ENCODE measurements around the gene BPIFB2.
A peak's percentile ranks its signal among the peaks of the same experiment; 100 is the strongest.
"Not testable (repeated sequence)": the region's sequence is repeated elsewhere in the genome, so short reads cannot be mapped to it uniquely, and the experiment has no call there.

Gene BPIFB2

GRCh38 chr20:32970115-32970972 is 37.2 kb upstream of the BPIFB2 start:
- no peak for DNase-seq (ENCODE audit: low spot score)

DNA sequence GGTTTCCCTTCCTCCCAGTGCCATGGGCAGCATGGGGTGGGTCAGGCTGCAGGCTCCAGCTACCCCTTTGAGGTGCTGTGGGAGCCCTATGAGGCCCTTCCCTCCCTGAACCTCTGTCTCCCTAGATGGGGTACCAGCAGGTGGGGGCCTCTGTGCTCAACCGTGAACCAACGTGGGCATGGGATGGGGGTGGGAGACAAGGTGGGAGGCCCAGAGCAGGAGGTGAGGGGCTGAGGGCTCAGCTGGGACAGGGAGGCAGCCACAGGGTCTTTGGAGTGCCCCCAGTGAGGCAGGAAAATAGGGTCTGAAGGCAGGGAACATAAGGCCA is 36.6 kb upstream of the BPIFB2 start:
- no peak for DNase-seq (ENCODE audit: low spot score)

DNA sequence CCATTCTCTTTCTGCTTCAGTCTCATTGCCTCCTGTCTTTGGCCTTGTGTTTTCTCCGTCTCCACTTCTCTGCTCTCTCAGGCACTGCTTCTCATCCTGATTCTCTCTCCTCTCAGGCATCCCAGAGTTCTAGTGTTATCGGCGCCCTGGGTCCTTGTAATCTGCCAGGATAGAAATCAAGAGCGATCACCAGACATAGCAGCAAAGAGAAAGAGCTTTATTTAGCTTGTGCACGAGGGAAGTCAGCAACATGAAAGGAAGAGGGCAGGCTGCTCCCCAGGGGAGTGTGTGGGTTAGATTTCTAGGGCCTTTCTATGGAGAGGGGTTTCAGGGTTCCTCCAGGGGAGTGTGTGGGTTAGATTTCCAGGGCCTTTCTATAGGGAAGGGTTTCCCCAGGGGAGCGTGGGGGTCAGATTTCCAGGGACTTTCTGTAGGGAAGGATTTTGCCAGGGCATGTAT is 35.8 kb upstream of the BPIFB2 start:
- no peak for DNase-seq (ENCODE audit: low spot score)

GRCh38 chr20:32972181-32973076 is 35.1 kb upstream of the BPIFB2 start:
- peak; percentile 83 for DNase-seq (ENCODE audit: low spot score)

DNA sequence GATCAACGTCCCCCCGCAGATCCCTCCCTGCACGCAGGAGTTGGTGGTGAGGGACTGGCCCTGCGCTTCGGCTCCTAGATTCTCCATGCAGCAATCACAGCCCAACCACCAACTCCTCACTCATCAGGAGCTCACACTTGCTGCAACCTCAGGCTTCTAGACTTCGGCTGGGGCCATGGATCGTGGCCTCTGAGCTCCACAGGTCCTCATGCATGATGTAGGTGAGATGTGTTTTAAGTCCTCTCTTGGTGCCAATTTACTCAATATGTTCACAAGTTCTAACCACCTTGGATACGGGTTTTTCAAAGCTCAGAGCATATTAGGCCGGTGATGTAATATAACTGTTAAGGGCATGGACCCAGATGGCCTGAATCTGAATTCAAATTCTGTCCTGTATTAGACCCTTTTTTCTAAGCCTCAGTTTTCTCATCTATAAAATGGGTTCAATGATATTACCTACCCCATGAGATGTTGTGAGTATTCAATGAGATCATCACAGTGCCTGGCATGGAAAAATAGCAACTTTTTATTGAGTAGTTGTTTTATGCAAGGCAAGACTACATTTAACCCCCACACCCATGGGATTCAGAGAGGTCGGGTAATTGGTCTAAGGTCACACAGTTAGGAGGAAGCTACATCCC is 34.3 kb upstream of the BPIFB2 start:
- DNase-seq (ENCODE audit: low spot score) = no peak

DNA sequence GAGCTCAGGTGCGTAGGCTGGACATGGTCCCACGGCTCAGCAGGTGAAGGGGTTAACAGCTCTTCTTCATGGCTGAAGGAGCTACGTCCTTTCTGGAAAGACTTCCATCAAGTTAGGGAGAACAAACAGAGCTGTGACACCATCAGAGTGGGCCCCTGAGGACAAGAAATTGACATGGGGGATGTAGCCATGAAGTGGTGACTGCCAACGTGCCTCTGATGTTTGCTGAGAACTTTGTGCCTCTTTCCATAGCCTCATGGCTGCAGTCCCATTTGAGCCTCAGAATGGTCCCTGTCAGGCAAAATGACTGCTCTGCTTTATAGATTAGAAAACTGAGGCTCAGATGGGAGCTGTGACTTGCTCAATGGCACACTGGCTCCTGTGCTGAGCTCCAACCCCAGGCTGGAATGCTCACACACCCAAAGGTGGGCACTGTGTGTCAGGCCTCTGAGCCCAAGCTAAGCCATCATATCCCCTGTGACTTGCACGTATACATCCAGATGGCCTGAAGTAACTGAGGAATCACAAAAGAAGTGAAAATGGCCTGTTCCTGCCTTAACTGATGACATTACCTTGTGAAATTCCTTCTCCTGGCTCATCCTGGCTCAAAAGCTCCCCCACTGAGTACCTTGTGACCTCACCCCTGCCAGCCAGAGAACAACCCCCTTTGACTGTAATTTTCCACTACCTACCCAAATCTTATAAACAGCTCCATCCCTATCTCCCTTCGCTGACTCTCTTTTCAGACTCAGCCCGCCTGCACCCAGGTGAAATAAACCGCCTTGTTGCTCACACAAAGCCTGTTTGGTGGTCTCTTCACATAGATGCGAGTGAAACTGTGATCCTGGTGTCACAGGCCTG is 33.1 kb upstream of the BPIFB2 start:
- not testable (repeated sequence) for DNase-seq (ENCODE audit: low spot score)

GRCh38 chr20:32975121-32975520 is 32.4 kb upstream of the BPIFB2 start:
- not testable (repeated sequence) for DNase-seq (ENCODE audit: low spot score)

DNA sequence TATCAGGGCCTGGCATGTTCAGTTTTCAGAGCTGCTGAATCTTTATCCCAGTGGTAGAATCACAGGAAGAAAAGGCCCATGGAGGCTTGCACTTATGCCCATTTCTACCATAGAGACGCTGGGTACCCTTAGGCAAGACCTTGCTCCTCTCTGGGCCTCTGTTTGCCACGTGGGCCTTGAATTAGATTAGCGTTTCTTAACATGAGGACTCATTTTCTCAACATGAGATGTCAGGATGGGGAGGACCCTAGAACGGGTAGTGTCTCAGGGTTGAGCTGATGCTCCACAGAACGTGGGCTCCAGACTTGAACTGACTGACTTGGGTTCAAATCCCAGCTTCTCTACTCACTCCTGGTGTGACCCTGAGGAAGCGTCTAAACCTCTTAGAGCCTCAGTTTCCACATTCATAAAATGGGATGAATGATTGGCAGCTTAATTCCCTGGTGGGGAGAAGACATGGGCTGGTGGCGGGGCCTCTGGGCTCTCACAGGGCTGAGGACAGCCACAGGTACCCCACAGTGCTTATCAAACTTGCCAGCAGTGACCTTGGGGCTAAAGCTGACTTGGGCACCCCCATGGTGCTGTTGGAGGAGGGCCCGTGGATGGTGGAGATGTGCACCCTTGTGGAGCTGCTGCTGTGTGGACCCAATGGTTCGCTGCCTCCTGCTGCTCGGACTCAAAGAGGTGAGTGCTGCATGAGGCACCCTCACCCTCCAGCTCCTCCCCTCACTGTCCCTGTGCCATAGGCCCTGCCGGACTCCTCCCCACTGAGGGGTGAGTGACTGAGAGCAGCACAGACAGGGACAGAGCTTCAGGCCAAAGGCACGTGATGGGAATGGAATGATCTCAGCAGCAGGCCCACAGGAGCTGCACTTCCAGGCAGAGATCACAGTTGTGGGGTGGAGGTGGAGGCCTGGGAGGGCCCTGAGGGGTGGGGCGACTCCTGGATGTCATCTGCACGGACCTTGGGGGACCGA is 31.5 kb upstream of the BPIFB2 start:
- DNase-seq (ENCODE audit: low spot score) = no peak

GRCh38 chr20:32976746-32977145 is 30.8 kb upstream of the BPIFB2 start:
- DNase-seq (ENCODE audit: low spot score) = no peak

DNA sequence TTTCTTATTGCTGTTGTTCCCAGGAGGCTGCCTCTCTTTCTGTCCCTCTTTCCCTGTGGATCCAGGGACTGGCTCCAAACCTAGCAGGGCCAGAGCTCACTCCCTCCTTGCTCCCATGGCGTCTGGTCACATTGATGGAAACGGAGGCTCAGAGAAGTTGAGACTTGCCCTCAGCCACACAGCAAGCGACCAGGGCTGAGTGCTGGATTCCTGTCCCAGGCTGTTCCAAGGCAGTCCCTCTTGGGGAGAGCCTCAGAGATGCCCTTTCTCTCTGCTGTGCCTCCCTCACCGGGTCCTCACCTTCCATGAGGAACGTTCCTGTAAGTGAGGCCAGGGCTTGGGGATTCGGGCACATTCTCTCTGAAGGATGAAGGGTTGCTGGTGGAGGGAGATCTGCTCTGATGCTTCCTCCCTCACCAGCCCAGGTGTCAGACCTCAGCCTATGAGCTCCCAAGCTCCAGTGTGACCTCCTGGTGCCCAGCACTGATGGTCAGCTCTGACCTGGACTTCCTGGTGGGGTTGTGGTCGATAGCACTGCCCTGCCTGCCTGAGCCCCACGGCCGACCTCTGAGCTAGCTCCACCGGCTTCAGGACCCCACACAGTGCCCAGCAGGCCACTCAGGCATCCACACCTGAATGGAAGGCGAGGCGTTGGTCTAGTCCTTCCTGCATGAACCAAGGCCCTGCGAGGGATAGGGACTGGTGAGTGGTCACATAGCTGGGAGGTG is 30.1 kb upstream of the BPIFB2 start:
- no peak for DNase-seq (ENCODE audit: low spot score)

DNA sequence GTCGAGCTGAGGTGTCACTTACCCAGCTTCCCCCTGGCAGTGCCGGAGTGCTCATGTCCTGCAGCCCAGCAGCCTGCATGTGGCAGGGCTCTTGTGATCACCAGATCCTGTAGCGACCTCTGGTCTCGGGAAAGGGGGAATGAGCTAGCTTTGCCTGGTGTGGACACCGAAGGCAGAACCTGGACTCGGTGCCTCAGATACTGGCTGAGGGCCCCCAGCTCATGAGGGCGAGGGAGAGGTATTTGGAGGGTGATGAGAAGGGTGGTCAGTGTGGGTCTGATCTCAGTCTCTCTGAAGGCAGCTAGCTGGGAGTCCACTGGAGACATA is 29.5 kb upstream of the BPIFB2 start:
- DNase-seq (ENCODE audit: low spot score) = no peak

- DNase-seq (ENCODE audit: low spot score) = no peak
These were observed 28.1 kb upstream of the BPIFB2 start for GRCh38 chr20:32979201-32979998.

DNA sequence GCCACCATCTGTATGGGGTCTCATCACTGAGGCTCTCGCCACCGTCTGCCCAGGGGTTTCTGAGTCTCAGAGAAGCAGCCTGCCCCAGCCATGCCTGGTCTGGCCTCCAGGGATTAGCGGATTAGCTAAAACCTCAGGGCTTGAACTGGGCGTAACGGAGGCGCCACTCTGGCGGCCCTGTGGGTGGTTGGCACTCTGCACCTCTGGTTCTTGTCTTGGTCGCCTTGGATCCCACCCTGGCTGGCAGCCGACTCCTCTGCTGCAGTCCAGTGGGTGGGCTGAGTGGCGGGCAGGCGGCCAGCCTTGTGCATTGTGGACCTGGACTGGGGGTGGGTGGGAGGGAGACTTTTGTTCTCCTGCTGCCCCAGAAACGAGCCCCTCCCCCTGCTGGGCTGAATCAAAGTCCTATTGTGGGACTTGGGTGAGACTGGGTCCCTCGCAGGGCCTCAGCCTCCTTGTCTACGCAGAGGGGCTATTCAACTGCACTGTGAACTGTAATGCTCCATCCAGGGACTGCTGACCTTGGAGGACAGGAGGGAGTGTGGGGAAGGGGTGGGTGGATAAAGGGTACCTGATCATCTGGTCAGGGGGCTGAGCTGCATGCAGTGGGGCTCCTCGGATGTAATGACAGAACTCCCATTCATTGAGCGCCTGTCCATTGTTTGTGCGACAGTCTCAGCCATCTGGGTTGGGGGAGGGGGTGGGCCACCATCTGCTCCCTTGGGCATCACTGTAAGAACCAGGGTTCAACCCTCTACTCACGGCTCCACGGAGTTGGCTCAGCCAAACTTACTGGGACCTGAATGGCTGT is 27.2 kb upstream of the BPIFB2 start:
- no peak for DNase-seq (ENCODE audit: low spot score)

GRCh38 chr20:32980990-32981389 is 26.5 kb upstream of the BPIFB2 start:
- DNase-seq (ENCODE audit: low spot score) = no peak

- DNase-seq (ENCODE audit: low spot score) = no peak
These were observed 24.7 kb upstream of the BPIFB2 start for GRCh38 chr20:32982617-32983458.

GRCh38 chr20:32983459-32984112 is 23.9 kb upstream of the BPIFB2 start:
- DNase-seq (ENCODE audit: low spot score) = no peak

DNA sequence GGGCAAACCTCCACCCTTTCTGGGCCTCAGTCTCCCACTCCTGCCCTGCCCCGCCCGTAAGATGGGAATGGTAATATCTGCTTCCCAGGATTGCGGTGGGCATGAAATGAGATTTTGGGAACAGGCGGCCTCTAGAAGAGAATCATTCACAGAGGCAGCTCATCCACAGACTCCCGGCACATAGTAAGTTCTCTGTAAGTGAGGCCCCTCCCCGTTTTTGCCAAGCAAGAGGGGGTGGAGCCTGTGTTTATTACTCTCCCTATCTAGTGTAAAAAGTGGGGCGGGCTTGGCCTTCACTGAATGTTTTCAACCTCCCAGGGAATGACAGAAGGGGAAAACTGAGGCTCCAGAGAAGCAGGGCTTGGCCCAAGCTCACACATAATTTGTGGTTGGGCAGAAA is 23.3 kb upstream of the BPIFB2 start:
- DNase-seq (ENCODE audit: low spot score) = no peak

Data from NAMALWA (cell line).